NCI-H1417 treated with DMSO at 0.1 percent for 48 hours (cell line): Measurements from ENCODE around the gene KLHL22.
"Not testable (repeated sequence)": the region's sequence is repeated elsewhere in the genome, so short reads cannot be mapped to it uniquely, and the experiment has no call there.

ENCODE experiments used
- DNase-seq: peaks from one replicate; lab custom pipeline; 2025; lab: John Stamatoyannopoulos, UW

KLHL22 gene

DNA sequence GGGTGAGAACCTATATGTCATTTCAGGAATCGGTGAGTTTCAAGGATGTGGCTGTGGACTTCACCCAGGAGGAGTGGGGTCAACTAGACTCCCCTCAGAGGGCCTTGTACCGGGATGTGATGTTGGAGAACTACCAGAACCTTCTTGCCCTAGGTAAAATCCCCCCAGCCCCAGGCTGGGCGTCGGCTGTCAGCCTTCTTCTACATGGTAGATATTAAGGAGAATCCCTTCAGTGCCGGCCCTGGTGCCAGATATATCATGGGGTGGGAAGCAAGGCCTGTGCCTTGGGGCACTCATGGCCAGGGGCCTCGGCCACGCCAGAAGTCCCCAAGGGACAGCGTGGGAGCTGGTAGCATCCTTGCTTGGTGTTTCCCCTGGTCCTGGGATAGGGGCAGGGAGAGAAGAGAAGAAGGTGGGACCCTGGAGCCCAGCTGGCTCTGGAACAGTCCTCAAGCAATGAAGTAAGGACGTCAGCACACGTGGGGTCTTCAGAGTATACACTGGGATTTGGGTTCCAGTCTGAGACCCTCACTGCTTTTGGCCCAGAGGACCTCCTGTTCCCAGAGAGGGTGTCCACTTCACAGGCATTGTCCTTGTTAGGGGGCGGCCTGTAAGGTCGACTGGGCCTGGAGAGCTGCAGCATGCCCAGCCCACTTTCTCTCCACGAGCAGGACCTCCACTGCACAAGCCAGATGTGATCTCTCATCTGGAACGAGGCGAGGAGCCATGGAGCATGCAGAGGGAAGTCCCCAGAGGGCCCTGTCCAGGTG is 94.8 kb downstream of the KLHL22 start:
- DNase-seq = no peak

GRCh38 chr22:20399866-20400605 is 95.6 kb downstream of the KLHL22 start:
- DNase-seq = no peak

DNA sequence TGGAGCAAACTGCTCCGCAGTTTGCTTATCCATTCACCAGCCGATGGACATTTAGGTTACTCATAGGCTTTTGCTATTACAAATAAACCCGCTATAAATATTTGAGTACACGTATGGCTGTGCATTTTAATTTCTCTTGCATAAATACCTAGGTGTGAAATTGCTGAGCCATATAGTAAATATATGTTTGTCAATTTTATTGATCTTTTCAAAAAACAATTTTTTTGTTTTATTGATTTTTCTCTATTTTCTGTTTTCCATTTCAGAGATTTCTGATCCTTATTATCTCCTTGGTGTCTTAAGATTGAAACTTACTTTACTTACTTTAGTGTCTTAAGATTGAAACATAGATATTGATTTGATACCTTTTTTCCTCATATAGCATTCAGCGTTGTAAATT is 97.2 kb downstream of the KLHL22 start:
- no peak for DNase-seq

GRCh38 chr22:20397498-20397897 is 98.1 kb downstream of the KLHL22 start:
- no peak for DNase-seq

DNA sequence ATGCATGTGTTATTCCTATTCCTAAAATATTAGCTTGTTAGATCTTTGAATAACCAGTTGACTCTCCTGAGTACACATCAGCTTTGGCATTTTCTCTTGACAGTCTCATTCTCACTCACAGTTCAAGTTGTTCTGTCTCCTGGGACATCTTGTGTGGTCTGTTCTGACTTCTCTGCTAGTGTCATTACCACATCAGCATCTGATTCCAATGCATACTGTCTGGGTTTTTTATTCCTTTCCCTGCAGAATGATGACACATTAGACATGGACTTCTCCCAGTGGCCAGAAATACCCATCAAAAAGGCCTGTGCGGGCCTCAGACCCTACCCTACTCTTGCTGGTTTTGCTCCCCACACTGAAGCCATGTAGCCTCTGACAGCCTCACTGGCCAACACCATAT is 99.0 kb downstream of the KLHL22 start:
- no peak for DNase-seq

DNA sequence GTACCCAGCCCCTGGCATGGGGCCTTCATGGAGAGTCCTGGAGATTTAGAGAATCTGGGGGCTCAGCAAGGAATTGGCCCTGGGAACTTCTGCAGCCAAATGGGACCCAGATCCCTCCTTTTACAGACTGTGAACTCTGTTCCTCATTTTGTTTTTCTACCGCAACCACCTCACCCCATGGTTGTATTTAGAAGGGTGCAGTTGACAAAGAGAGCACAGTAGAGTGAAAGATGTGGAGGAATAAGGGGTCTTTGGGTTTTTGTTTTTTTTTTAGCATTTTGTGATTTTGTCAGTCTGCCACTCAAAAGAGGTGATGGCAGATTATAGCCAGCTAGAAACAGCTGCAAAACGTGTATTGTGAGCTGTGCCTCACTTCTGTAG is 99.7 kb downstream of the KLHL22 start:
- DNase-seq = no peak

GRCh38 chr22:20395181-20395906 is 100.3 kb downstream of the KLHL22 start:
- no peak for DNase-seq

DNA sequence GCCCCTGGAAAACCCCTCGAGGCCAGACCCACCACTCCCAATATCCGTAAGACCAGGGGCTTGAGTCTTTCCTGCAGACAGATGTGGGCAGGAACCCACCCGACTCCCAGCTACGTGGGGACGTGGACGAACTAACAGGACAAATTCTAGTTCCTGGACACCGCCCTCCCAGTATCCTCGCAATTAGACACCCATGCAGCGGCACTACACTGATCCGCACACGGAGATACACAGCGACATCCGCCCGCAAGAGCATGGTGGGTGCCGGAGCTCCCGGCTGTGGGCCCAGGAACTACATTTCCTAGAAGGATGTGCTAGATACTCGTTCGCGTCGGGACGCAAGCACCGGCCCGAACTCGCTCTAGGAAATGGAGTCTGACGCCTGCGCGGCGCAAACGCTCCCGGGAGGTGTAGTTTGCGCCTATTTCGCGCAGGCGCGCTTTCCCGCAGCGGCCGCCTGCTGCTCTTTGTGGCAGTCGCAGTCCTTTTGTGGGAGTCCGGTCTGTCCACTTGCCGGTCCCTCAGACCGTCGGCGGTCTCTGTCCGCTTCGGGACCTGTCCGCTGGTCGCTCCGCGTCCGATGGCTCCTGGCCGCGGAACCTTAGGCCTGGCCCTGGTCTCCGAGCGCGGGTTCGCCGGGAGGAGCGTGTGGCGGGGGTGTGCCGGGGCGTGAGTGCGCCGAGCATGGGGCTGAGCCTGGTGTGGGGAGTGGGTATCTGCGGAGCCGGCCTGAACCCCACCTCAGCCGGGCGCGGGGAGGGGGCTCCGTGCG is 101.7 kb downstream of the KLHL22 start, which contains the start of gene ZNF74:
ZNF74 (plus strand) TSS at position 447 of the 772 bp plus-strand sequence. CDS start 478 bp downstream, outside the sequence.
- peak; percentile 47 for DNase-seq

DNA sequence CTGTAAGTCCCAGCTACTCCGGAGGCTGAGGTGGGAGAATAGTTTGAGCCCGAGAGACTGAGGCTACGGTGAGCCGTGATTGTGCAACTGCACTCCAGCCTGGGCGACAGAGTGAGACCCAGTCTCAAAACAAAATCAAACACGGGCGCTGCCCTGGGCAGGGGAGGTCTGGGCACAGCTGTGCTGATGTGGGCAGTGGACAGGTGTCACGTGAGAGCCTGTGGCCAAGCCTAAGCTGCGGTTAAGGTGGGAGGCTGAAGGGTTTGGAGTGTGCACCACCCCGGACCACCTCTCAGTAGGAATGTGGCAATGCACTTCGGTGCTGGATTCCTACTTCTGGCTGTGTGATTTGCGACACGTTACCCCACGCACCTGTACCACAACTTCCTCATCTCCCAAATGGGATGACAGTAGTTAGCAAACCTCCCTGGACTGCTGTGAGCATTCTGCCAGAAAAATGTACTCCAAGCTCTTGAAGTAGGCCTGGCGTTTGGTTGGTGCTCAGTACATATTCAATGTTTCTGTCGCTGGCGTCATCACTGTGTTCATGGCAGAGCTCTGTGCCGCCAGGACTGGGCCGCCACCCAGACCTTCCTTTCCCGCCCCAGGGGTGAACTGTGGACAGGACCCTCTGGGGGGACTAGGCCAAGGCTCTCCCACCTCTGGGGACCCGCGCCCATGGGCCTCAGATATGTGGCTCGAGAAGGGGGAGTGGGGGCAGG is 102.5 kb downstream of the KLHL22 start:
- no peak for DNase-seq

- not testable (repeated sequence) for DNase-seq
These were observed 103.2 kb downstream of the KLHL22 start for GRCh38 chr22:20392365-20392881.
